ENCODE data around the gene OSBPL8.
"Not testable (repeated sequence)": the region's sequence is repeated elsewhere in the genome, so short reads cannot be mapped to it uniquely, and the experiment has no call there.

OSBPL8 gene

DNA sequence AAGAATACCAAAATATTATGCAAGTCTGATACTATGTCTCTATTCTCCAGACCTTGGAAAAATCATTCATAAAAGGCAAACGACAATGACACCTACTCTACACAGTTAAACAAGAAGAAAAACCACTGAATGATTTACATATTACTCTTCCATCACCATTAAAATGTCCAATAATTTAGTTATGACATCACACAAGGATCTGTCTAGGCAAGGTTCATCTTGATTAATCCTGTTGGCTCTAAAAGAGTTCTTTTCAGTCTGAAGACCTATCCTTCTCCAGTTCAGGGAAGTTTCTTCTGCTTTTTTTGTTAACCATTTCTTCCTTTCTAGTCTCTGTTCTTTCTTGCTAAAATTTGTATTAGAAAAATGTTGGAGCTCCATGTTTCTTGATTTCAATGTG, 64.0 kb downstream of the OSBPL8 start:
- no peak for TF ChIP-seq CTCF (IDR thresholded peaks at IDR 0.05; ENCODE audit: insufficient read depth, missing control alignments)
- no peak for DNase-seq (ENCODE audit: insufficient read length, low spot score)
- no peak for FAIRE-seq

- no peak for TF ChIP-seq CTCF (IDR thresholded peaks at IDR 0.05; ENCODE audit: insufficient read depth, missing control alignments)
- DNase-seq (ENCODE audit: insufficient read length, low spot score) (no peak), FAIRE-seq (no peak)
Observed at GRCh38 chr12:76491292-76491691, 68.3 kb downstream of the OSBPL8 start.

- no peak for TF ChIP-seq CTCF (IDR thresholded peaks at IDR 0.05; ENCODE audit: insufficient read depth, missing control alignments)
- no peak for FAIRE-seq
- no peak for DNase-seq (ENCODE audit: insufficient read length, low spot score)
Observed at GRCh38 chr12:76490763-76491162, 68.8 kb downstream of the OSBPL8 start.

- no peak for TF ChIP-seq CTCF (IDR thresholded peaks at IDR 0.05; ENCODE audit: insufficient read depth, missing control alignments)
- DNase-seq (ENCODE audit: insufficient read length, low spot score), result no peak
- no peak for FAIRE-seq
Observed at GRCh38 chr12:76489737-76490136, 69.8 kb downstream of the OSBPL8 start.

GRCh38 chr12:76486011-76486410, 73.6 kb downstream of the OSBPL8 start:
- no peak for DNase-seq (ENCODE audit: insufficient read length, low spot score)
- TF ChIP-seq CTCF (IDR thresholded peaks at IDR 0.05; ENCODE audit: insufficient read depth, missing control alignments), result no peak
- FAIRE-seq, result no peak

DNA sequence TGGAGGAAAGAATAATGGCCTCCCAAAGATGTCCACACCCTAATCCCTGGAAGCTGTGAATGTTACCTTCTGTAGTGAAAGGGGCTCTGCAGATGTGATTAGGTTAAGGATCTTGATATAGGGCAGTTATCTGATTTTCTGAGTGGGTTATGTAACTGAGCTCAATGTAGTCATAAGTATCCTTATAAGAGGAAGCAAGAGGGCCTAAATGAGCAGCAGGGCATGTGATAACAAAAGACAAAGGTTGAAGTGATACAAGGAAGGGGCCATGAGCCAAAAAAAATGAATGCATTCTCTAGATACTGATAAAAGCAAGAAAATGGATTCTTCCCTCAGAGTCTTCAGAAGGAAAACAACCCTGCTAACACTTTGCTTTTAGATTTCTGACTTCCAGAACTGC, 78.8 kb downstream of the OSBPL8 start:
- no peak for TF ChIP-seq CTCF (IDR thresholded peaks at IDR 0.05; ENCODE audit: insufficient read depth, missing control alignments)
- peak; percentile 6 for FAIRE-seq
- DNase-seq (ENCODE audit: insufficient read length, low spot score), result no peak

DNA sequence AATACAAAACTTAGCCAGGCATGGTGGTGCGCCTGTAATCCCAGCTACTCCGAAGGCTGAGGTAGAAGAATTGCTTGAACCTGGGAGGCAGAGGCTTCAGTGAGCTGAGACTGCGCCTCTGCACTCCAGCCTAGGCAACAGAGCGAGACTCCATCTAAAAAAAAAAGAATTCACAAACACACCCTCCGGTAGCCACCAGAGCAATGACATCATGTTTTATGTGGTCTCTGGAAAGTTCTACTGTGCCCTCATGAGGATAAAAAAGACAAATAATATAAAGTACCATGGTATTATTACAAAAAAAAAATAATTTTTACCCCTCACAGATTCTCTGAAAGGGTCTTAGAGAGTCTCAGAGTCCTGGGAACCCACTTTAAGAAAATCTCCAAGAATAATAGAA, 81.5 kb downstream of the OSBPL8 start:
- DNase-seq (ENCODE audit: insufficient read length, low spot score) (no peak), FAIRE-seq (no peak)
- no peak for TF ChIP-seq CTCF (IDR thresholded peaks at IDR 0.05; ENCODE audit: insufficient read depth, missing control alignments)

DNA sequence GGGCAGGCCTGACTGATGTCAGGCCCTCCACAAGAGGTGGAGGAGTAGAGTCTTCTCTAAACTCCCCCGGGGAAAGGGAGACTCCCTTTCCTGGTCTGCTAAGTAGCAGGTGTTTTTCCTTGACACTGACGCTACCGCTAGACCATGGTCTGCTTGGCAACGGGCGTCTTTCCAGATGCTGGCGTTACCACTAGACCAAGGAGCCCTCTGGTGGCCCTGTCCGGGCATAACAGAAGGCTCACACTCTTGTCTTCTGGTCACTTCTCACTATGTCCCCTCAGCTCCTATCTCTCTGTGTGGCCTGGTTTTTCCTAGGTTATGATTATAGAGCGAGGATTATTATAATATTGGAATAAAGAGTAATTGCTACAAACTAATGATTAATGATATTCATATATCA, 86.7 kb downstream of the OSBPL8 start:
- DNase-seq (ENCODE audit: insufficient read length, low spot score); FAIRE-seq: not testable (repeated sequence)
